COLO829 (cell line): ENCODE data around the gene DGKI.
A peak's percentile ranks its signal among the peaks of the same experiment; 100 is the strongest.
"Not testable (repeated sequence)": the region's sequence is repeated elsewhere in the genome, so short reads cannot be mapped to it uniquely, and the experiment has no call there.

Source experiments
- DNase-seq: peaks from one replicate; pipeline ENCODE4 v3.0.0; 2012; ENCODE audit warnings: low spot score

Gene DGKI

DNA sequence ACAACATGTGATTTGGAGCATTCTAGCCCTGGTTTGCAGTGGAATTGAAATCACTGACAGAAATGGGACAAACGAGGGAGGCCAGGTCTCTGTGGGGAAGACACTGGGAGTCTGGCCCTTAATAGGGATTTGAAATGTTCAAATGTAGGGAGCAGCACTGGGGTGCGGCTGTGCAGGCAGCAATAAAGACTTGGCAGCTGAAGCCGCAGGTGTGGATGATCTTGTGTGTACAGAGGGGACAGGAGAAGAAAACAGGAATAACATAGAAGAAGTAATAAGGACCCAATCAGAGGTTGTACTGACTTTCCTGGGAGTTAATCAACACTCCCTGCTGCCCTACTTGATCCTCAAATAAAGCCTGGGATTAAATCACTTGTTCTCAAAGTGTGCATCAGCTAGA, 375.6 kb downstream of the DGKI start:
- DNase-seq, result no peak

DNA sequence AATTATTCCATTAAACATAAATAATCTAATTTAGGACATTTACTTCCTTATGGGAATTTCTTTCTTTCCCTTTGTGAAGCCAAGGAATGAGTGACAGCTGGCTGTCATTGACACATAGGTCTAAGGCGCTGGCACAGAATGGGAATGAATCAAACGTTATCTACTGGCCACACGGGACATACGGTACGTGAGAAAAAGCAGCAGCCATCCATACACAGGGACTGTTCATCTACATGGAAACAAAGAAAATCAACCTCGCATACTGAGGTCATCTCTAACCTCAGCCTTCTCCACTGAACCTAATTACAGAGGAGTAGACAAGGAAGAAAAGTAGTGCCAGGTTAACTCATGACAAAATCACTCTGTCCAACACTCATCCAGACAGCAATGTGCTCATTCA, 376.9 kb downstream of the DGKI start:
- DNase-seq, result no peak

DNA sequence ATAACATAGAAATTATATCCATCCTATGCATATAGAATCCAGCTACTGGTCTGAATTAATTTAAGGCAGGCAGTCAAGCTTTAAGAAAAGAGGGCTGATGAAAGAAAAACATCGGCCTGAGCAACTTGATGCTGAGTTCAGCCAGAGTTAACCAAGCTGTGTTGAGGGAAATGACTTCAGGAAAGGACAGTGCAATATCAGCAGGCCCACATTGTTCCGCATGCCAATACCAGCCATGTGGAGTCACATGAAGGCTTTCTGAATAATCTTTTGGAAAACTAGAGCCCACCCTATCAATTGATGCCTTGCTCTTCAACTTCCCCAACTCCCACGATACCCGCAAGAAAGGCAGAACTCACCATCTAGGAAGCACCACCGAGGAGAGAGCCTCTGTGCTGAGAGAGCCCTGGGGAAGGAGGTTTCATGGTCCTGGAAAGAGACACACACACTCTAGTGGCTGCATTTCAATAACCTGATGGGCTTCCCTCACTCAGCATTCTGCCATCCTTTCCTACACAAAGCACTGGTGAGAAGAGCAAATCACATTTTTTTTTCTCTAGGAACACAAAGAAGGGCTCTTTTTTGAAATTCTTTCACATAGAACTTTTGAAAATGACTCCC, 377.5 kb downstream of the DGKI start:
- no peak for DNase-seq

DNA sequence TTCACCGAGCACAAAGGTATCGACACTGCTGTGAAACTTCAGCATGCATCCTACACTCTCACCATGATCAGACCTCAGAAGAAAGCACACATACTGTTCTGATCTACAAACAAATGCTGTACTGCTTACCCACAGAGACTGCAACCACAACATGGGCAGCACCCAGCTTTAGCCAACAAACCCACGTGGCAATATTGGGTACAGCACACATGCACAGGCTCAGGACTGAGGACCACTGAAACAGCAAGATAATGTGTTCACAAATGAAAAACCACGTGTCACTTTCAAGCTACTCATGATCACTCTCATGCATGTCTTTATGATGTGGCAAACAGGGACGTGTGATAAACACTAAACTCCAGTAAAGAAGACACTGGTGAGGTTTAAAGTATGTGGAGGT, 383.9 kb downstream of the DGKI start:
- DNase-seq, result no peak

DNA sequence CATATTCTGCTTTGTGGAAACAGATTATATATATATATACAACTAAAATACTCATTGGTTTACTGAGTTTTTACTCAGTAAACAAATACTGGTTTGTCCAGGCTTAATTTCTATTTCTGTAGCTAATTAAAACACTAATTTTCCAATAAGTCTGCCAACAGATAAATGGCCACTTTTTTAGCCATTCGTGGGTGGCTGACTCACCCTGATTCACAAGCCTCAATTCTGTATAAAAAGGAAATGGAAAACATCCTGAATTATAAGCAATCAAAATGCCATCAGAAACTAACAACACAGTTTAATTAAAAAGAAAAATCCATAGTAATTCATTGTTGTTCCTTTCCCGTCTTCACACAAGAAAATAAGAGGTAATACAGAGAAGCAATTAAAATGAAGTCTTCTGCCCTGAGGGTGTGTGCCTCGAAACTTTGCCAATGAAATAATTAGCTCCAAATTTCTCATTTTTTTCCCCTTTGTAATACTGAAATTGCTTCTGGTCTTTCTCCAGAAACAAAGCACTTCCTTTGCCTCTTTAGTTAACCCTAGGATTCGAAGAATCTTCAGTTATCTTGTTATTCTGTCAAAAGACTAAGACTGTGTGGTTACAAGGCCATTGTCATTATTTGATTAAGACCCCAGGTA, 384.6 kb downstream of the DGKI start:
- DNase-seq, result peak; percentile 64

DNA sequence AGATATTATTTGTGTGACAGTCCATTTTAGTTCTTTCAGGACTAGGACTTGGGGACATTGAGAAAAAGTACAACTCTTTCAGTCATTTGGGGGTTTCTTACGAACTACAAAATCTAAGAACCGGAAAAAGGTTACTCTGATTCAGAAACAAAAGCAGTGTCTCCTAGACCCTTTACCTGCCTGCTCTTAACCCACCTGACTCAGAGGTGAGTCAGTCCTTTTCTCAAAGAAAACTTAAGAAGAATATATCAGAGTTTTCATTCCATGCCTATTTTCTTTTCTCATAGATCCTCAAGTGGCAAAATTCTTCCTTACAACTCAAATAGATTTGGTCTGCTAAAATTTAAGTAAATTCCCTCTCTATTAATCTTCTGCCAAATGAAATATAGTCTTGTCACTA, 388.4 kb downstream of the DGKI start:
- DNase-seq, result no peak

DNA sequence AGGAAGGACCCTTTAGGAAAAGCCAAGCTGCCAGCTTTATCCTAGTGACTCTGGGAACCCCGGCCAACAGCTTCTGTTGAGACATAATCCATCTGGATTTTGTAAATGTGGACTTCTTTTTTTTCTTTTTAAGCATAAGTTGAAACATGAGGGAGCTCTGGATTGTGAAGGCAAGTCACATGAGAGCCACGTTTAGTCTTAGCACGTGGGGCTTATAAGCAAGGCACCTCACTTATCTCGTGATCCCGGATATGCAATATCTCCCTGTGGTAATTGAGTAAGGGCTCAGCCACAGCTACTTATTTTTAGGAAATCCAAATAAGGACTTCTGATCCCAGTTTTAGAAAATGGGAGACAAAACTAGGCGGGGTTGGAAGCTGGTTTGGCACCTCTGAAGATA, 392.0 kb downstream of the DGKI start:
- DNase-seq, result peak; percentile 97

DNA sequence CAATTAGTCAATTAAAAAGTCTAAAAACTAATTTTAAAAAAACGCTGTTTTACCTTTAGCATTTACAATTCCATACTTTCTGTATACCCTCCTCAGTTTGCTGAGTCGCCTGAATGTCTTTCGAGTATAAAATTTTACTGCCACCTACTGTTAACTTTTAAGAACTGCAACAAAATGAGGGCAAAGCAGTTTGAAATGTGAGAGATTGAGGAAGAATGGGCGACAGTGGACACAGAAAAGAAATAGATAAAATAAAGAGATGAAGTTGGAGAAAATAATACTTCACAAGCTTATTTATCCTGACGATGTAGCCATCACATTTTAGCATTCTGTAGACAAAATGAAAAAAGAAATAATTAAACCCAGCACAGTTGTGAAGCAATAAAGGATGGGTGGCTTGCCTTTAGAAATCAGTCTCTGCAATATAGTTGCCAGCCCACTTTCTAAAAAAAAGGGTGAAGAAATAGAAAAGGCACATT, 392.5 kb downstream of the DGKI start:
- peak; percentile 78 for DNase-seq

DNA sequence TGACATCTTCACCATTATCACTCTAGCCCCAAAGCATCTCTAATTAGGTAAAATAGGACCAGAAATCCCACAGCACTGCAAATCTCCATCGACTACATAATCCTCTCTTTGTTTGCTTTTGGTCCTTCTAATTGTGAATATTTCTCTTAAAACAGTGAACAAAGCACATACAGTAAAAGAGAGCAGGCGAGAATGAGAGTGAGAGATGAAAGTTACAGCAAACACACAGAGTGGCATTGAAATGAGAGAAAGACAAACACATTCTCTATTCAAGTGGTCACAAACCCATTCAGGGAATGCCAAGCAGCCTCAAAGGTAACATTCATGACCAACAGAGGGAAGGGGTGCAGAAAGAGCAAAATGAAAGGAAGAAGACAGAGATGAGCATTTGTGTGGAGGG, 393.4 kb downstream of the DGKI start:
- peak; percentile 86 for DNase-seq

DNA sequence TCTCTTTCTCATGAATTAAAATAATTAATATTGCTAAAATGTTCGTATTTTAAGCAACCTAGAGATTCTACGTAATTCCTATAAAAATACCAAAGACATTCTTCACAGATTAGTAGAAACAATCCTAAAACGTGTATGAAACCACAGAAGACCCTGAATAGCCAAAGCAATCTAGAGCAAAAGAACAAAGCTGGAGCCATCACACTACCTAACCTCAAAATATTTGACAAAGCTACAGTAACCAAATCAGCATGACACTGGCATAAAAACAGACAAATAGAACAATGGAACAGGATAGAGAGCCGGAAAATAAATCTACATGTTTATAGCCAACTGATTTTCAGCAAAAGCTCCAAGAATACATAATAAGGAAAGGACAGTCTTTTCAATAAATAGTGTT, 397.8 kb downstream of the DGKI start:
- DNase-seq, result no peak

DNA sequence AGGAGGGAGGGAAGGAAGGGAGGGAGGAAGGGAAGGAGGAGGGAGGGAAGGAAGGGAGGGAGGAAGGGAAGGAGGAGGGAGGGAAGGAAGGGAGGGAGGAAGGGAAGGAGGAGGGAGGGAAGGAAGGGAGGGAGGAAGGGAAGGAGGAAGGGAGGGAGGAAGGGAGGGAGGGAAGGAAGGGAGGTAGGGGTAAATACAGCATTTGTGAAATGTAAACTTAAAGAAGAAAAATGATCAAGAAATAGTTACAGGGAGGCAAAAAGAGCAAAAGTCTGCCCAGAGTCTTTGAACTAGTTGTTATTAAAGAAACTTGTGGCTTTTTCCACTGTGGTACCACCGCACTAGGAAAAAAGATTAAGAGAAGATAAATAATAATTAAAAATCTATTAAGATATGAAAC, 398.2 kb downstream of the DGKI start:
- DNase-seq, result not testable (repeated sequence)

DNA sequence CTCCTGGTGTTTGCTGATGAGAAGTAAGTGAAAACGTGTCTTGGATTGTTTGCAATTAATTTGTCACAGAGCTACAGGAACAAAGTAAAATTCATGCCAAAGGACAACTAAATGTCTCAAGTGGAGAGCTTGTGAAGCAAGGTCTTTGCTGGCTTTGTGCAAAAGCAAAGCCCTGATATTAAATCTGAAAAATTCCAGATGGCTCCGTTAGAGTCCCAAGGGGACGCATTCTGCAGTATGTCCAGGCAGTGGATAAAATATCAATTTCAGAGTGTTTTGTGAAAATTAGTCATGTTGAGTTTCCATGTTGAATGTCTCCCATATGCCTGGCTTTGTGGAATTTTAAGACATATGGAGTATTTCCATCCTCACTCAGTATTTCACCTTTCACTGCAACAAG, 400.7 kb downstream of the DGKI start:
- DNase-seq, result no peak

DNA sequence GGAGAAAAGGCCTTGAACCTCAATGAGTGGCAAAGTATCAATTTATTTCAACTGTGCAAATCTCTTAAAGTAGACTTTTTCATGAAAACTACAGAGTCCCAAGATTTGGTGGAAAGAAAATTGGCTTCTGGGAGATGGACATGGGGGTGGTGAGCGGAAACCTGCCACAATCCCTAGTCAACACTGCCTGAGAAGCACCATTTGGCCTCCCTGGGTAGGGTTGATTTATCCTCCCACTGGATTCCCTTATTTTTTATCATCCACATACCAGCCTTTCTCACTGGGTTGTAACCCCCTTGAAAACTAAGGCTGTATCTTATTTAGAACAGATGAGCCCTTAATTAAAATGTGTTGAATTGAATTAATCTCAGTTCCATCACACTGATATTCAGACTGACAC, 401.5 kb downstream of the DGKI start:
- no peak for DNase-seq

DNA sequence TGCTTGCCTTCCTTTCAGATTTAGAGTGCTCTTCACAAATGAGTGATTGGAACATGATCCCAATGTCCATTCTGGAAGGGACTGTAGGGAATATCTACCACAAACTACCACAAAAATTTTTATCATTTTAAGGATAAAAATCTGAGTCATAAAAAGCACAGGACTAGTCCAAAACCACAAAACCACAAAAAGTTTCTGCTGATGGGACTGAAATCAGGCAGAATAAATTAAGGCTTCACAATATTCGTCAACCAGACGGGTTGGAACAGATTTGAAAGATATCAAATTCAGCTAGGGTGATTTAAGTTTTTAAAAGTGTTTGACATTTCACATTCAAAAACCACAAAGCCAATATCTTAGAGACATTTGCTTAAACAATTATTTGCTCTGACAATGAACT, 403.2 kb downstream of the DGKI start:
- peak; percentile 45 for DNase-seq

DNA sequence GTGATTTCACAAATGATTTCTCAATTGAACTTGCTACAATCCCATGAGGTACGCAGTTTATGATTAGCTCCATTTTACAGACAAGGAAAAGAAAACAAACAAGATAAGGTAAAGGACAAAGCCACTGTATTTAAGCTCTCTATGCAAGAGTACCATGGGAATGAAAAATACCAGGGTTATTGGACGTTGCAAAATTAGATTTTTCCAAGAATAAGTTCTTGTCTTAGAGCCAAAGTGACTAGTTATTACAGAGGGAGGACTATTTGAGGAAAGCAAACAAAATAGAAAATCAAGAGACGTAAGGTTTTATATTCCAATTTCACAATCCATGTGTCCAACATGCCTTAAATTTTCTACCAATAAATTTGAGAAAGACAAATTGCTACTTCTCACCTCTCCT, 405.3 kb downstream of the DGKI start:
- DNase-seq, result no peak

DNA sequence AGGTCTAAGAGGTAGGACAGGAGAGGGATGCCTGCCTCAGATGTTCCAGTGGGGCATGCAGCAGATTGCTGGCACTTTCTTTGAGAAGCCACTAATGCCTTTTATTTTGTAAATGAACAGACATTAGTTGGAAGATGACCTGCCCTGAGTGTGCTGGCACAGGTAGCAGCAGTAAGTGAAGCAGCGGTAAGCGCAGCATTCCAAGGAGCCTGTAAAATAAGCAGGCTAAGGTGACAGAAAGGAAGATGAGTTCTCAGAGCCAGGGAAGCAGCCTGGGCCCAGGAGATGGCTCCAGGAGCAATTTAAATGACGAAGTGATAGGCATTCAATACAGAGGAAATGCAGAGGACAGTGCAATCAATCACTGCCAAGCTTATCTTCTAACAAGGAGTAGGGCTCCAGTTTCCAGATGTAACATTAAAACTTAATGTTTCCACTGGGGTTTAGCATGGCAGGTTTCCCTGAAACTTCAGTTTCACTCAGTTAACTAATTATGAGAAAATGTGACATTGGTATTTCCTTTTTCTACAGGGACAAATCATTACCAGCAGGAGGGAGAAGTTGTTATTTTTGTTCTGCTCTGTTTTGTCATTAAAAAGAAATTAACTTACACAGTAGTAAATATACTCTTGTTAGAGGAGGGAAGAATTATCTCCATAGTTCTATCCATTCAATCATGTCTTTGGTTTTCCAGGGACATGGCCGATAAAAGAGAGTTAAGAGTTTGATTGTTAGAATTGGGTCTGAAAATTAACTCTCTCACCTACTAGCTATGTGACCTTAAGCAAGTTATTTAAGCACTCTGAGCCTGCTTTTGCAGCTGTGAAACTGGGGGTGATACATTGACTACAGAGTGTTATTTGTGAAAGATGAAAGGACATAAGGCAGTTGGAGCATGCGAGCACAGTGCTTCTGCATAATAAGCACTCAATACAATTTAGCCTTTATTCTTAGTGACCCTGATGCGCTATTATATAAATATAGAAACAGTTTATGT, 406.6 kb downstream of the DGKI start:
- peak; percentile 97 for DNase-seq

DNA sequence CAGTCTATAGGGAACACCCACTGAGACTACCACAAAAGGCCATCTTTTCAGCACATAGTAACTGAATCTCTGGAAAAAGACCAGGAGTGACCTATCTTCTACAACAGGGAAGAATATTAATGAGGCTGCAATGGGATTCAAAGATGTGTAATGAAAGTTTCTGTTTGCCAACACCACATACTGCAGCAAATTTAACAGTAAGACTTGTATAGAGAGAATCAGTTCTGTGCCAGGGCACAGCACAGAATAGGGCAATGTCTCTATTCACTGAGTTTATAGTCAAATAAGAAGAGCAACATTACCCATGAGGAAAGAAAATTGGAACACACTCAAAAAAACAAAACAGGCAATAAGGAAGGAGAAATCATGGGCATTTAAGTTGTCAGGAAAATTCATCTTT, 411.8 kb downstream of the DGKI start:
- DNase-seq, result no peak

DNA sequence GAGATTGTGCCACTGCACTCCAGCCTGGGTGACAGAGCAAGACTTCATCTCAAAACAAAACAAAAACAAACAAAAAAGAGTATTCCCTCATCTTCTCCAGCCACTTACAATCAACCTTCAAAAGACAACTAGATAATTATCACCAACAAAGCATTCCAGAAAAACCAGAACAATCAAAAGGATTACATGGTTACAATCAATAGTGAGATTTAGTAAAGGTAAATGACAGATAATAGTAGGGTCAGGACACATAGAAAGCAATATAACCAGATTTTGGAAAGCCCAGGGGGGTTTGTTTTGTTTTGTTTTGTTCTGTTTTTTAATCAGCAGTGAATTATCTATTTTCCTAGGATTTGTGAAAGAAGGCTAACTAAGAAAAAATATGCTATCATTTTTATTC, 412.2 kb downstream of the DGKI start:
- no peak for DNase-seq

DNA sequence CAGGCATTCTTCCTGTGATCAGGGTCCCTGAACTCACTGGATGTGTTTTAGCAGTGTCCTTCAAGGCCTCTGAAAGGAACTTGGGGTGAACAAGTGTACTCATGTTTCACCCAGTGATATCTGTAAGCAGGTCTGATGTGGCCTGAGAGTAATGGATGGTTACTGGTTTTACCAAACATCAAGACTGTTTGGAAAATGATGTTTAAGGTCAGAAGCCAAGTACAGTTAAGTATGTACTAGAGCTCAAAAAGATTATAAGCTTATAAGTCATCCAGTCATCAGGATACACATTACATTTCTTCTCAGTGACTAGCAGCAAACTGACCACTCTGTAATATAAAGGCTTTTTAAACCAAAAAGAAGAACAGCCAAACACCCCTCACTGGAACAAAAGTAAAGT, 423.5 kb downstream of the DGKI start:
- no peak for DNase-seq

DNA sequence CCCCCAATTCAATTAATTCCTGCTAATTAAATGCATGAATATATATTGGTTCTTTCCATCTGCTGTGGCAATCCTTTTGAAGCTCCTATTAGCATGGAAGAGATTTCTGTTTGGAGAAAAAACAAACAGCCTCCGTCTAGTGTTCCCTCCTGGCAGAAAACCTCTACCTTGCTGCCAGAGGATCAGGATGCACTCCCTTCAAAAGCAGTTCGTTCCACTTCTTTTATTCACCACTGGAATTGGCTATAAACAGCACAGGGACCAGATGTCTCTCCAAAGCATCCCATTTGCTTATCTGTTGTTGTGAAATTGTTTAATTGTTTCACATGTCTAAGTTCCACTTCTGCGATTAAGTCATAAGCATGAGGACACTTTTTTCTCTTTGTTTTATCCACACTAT, 425.4 kb downstream of the DGKI start:
- DNase-seq, result no peak

DNA sequence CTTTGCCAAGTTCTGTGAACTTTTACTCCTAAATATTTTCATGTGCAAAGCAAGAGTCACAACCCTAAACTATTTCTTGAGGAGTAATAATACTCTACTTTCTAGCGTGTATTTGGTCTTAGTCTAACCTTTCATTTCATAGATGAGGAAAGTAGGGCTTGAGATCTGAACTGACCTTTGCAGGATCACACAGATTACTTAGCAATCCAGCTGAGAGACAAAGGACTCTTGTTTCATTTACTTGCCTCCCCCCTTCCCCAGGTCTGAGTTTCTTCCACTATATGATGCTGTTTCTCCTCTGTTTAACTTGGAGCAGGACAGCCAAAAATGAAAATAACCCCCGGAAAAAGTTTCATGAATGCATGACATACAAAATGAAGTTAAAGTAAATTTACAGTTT, 427.9 kb downstream of the DGKI start:
- DNase-seq, result peak; percentile 95

DNA sequence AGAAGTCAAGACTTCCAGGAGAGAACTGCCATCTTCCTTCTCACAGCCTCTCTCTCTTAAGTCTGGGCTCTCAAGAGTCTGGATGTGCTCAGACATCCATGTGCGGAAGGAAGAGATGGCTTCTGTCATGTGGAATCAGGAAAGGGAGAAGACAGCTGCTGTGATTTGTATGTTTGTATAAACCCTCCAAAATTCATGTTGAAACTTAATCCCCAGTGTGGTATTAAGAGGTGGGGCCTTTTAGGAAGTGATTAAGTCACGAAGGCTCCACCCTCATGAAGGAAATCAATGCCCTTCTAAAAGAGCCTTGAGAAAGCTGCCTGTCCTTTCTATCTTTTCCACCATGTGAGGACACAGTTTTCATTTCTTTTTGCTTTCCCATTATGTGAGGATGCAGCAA, 429.3 kb downstream of the DGKI start:
- DNase-seq, result no peak

DNA sequence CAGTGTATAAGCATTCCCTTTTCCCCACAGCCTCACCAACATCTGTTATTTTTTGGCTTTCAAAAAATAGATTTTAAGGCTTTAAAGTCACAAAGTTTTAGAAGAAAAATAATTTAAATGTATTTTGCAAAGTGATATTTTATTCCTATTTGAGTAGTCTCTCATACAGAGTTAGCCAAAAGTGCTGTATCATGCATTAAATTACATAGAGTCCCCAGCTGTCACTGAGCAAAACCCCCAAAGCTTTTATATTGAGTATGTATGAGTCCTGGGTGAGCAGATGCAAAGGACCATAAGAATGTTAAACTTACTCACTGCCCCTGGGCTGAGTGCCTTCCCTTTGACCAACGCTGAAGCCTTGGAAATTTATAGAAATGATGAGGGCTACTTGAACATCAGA, 432.9 kb downstream of the DGKI start:
- DNase-seq, result no peak
